GM19099 (cell line): ENCODE results near the gene WDFY4.

Experiments
- POLR2A ChIP-seq: IDR thresholded peaks from 3 replicates; pipeline ENCODE4 v1.6.1; 2011; ENCODE audit warnings: low read depth; ENCODE audit not compliant: insufficient read length; ENCODE audit errors: extremely low read depth

Gene WDFY4

DNA sequence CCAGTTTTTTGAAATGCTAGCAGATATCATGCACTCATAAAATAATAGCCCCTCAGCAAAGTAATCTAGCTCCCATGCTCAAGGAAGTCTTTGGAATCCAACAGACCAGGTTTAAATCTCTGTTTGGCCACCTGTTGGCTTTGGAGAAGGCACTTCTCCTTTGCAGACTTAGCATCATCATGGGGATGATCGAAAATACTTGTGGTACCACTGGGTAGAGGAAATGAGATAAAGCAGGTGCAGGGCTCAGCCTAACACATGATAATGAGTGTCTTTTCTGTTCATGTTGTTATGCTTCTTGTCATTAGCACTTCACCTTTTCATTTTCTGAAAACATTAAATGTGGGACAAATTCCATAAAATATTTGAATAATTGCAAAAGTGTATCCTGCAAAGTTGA is 187.6 kb downstream of the WDFY4 start:
- TF ChIP-seq POLR2A = no peak

DNA sequence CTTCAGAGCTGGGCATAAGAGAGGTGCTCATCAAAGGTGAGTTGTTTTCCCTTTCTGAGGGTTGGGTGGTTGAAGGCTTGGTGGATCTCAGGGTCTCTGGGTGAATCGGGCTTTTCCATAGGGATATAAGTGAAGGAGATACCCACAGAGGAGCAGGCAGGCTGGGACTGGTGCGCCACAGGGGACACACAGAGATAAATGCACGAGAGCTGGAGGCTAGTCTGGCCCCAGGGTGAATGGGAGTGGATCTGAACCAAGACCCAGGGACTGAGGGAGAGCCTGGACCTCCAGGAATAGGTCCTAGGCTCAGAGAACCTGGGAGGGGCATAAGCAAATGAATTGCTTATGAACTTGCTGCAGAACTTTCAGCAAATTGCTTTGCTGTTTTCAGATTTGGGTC is 193.4 kb downstream of the WDFY4 start:
- no peak for TF ChIP-seq POLR2A

DNA sequence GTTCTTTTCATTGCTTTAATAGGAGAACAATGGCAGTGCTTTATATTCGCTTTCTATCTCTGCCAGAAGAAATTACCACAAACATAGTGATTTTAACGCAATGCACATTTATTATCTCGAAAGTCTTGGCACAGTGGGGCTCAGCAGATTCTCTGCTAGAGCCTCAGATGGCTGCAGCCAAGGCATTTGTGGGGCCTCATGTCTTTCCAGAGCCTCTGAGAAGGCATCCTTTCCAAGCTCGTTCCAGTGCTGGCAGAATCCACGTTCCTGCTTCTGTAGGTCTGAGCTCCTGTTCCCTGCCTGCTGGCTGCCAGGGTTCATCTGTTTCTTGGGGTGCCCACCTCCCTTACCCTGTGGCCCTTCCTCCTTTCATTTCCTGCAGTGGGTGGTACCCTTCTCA is 194.8 kb downstream of the WDFY4 start:
- TF ChIP-seq POLR2A = no peak

GRCh38 chr10:48880016-48880705 is 195.5 kb downstream of the WDFY4 start:
- no peak for TF ChIP-seq POLR2A

- TF ChIP-seq POLR2A = no peak
Measured at GRCh38 chr10:48881937-48882336, 197.3 kb downstream of the WDFY4 start.

DNA sequence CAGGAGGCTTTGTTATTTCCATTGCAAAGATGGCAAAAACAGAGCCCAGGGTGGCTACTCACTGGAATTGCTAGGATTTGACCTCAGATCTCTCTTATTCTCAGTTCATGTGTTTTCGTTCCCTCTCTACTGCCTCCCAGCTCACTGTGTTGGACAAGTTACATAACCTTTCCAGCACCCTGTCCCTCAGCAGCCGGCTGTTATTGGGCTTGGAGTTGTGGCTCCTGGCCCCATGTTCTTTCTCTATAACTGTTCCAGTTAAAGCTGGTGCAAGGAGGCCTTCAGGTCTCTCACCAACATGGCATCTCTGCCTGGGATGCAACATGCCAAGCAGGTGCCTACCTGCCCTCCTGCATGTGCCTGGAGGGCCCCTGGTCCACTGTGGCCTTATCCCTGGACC is 198.2 kb downstream of the WDFY4 start:
- TF ChIP-seq POLR2A = no peak

GRCh38 chr10:48883701-48884100 is 199.0 kb downstream of the WDFY4 start:
- TF ChIP-seq POLR2A = no peak

DNA sequence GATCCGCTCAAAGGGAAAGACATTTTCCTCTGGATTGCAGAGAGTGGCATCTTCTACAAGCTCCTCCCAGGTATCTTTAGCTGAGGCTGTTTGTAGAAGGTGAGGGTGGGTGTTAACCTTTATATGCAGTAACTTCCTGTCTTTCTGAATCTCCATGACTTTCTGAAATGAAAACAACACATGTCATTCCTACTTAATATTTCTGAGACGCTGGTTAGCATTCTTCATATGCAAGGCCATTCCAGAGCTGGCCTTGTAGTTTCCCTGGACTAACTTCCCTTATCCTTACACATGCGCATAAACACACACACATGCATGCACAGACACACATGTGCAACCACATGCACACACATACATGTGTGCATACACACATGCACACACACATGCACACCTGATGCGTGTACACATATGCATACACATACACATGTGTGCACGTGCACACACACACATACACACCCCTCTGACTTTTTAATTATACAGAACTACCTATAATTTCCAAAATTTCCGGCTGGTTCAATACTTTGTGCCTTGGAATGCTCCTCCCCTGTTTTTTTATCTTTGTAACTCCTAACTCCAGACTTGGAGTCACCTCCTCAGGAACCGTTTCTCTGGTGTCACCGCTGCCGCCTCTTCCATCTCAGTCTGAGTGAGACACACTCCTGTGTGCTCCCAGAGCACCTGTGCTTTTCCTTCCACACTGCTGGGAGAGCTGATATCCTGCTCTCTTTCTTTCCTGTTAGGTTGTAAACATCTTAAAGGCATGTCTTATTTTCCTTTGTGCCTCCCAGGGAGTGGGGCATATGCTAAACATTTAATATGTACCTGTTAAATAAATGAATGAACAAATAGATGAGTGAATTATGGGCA is 199.7 kb downstream of the WDFY4 start:
- no peak for TF ChIP-seq POLR2A

DNA sequence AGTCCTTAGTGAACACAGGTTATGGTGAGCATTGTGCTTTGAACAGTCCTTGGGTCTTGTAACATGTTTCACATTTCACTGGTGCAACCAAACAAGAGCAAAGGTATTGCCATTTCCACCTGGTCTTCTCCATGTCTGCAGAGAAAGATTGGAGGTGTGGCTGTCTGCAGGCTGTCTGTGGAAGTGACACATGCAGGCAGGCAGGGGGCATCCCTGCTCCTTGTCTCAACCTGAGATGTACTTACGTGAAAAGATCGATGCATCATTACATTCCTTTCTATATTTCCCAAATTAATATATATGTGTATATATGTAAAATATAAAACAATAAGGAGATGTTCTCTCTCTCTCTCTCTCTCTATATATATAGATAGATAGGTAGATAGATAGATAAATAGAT is 200.7 kb downstream of the WDFY4 start:
- no peak for TF ChIP-seq POLR2A

DNA sequence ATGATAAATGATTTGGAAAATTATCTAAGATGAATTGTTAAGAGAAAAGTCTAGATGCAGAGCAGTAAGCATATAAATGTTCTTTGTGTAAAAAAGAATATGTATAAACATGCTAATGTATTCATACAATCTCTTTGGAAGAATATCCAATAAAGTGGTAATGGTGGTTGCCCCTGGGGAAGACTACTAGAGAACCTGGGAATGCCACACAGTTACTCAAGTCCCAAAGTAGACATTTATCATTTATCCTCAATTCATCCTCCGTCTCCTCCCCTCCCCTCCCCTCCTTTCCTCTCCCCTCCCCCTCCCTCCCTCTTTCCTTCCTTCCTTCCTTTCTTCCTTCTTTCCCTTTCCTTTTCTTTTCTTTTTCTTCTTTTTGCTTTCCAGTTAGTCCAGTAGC is 203.3 kb downstream of the WDFY4 start:
- TF ChIP-seq POLR2A = no peak

- TF ChIP-seq POLR2A = no peak
Measured at GRCh38 chr10:48890888-48891850, 206.5 kb downstream of the WDFY4 start.

DNA sequence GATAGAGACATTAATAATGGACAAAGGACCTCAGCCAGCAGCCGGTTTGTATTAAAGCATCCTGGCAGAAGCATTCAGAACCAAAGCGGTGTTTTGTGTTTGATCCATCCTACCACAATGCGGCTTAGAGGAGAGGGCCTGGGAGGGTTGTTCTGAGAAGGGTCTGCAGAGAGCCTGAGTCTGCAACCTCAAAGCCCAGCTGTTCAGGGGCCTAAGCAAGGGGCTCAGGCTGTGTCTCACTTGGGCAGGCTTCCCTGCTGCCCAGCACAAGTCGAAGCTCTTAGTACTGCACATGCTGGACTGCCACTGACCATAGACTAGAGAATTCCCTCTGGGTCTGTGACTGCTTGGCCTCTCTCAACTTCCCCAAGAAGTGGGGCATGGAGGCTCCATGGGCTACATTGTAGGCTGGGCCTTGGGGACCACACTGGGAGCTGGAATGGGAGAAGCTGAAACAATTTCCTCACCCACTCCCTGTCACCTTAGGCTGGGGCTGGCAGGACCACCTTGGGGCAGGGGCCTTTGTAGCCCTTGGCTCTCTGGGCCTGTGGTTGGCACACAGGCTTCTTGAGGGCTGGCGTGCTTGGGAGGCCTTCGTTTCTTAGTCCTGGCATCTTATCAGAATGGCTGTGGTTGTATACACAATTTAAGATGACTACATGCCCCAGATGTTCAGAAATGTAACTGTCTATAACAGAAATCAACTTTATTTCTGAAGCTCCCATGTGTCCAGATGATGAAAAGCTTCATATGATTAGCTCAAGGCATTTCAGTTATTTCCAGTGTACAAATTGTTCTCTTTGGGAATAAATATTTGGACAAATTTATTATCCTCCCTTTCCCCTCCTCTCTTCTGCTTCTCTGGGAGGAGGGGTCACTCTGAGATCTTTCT is 210.5 kb downstream of the WDFY4 start:
- TF ChIP-seq POLR2A = no peak

- no peak for TF ChIP-seq POLR2A
Measured at GRCh38 chr10:48895803-48896195, 211.1 kb downstream of the WDFY4 start.

GRCh38 chr10:48896756-48897440 is 212.2 kb downstream of the WDFY4 start:
- no peak for TF ChIP-seq POLR2A
